ENCODE data around the gene GALNT18.

The GALNT18 gene

GRCh38 chr11:11403763-11404725, 217.8 kb downstream of the GALNT18 start:
- DNase-seq = no peak

GRCh38 chr11:11401960-11402535, 219.8 kb downstream of the GALNT18 start:
- no peak for DNase-seq

GRCh38 chr11:11400635-11401232, 221.1 kb downstream of the GALNT18 start:
- DNase-seq = no peak

- no peak for DNase-seq
Measured at GRCh38 chr11:11400121-11400520, 221.7 kb downstream of the GALNT18 start.

- DNase-seq = no peak
Measured at GRCh38 chr11:11397781-11398180, 224.0 kb downstream of the GALNT18 start.

GRCh38 chr11:11397036-11397415, 224.8 kb downstream of the GALNT18 start:
- DNase-seq = no peak

GRCh38 chr11:11396301-11397035, 225.3 kb downstream of the GALNT18 start:
- no peak for DNase-seq

GRCh38 chr11:11395126-11395525, 226.7 kb downstream of the GALNT18 start:
- DNase-seq = no peak

GRCh38 chr11:11394241-11394640, 227.6 kb downstream of the GALNT18 start:
- no peak for DNase-seq

- DNase-seq = no peak
Measured at GRCh38 chr11:11391796-11392463, 229.9 kb downstream of the GALNT18 start.

GRCh38 chr11:11391169-11391568, 230.6 kb downstream of the GALNT18 start:
- no peak for DNase-seq

- no peak for DNase-seq
Measured at GRCh38 chr11:11390068-11390771, 231.6 kb downstream of the GALNT18 start.

GRCh38 chr11:11389238-11389637, 232.6 kb downstream of the GALNT18 start:
- no peak for DNase-seq

- no peak for DNase-seq
Measured at GRCh38 chr11:11387622-11388305, 234.0 kb downstream of the GALNT18 start.

- no peak for DNase-seq
Measured at GRCh38 chr11:11387207-11387606, 234.6 kb downstream of the GALNT18 start.

- no peak for DNase-seq
Measured at GRCh38 chr11:11384829-11385228, 237.0 kb downstream of the GALNT18 start.

GRCh38 chr11:11383995-11384394, 237.8 kb downstream of the GALNT18 start:
- DNase-seq = no peak

GRCh38 chr11:11382858-11383532, 238.8 kb downstream of the GALNT18 start:
- no peak for DNase-seq

GRCh38 chr11:11381471-11382105, 240.2 kb downstream of the GALNT18 start:
- no peak for DNase-seq

GRCh38 chr11:11380883-11381282, 240.9 kb downstream of the GALNT18 start:
- no peak for DNase-seq

All from activated CD8-positive, alpha-beta memory T cell treated with anti-CD3 and anti-CD28 coated beads for 24 hours (primary cell).